HEK293 (cell line): ENCODE results near the gene RGMA.

Experiments
- ZNF274 ChIP-seq, 2 experiments: fragments of 200-500 bp in 1 of 2; fragments of 450-650 bp in 1 of 2; sonication (Bioruptor generic) in 1 of 2; formaldehyde crosslinking in 1 of 2; IDR thresholded peaks; 2 replicates each; pipeline versions ENCODE4 v1.5.1 to v1.6.1; 2014 to 2016; ENCODE audit warnings: borderline replicate concordance in 1 of 2, inconsistent platforms in 1 of 2, low read length in 1 of 2, missing biosample characterization in 1 of 2, missing genetic modification characterization in 1 of 2
- ZNF280D ChIP-seq: fragments of 450-650 bp; formaldehyde crosslinking; IDR thresholded peaks from 2 replicates; pipeline ENCODE4 v1.5.1; 2016; ENCODE audit warnings: missing biosample characterization, missing genetic modification characterization

- TF ChIP-seq ZNF274 (IDR thresholded peaks at IDR 0.05; ENCODE audit: low read length), result no peak
- no peak for TF ChIP-seq ZNF274 (tag by site-specific recombination; IDR thresholded peaks at IDR 0.05; ENCODE audit: borderline replicate concordance)
- no peak for TF ChIP-seq ZNF280D (tag by site-specific recombination)
Observed at GRCh38 chr15:93057618-93058017, 31.4 kb downstream of the RGMA start.
